Stimulated activated CD4-positive, alpha-beta T cell treated with anti-CD3 and anti-CD28 coated beads, Interleukin-2, amount 100 ng/mL, for 24 hours (primary cell): Measurements from ENCODE around the gene TNFAIP3.

Experiments used
- DNase-seq, 2 donors: peaks; one replicate each; pipeline ENCODE4 v3.0.0-alpha.2; 2020

Gene TNFAIP3

GRCh38 chr6:137866200-137866913, 702 bp upstream of the TNFAIP3 start:
- DNase-seq: no peak

GRCh38 chr6:137867685-137868509, 838 bp downstream of the TNFAIP3 start:
- DNase-seq: peak in 1 of 2 donors; percentile 53

DNA sequence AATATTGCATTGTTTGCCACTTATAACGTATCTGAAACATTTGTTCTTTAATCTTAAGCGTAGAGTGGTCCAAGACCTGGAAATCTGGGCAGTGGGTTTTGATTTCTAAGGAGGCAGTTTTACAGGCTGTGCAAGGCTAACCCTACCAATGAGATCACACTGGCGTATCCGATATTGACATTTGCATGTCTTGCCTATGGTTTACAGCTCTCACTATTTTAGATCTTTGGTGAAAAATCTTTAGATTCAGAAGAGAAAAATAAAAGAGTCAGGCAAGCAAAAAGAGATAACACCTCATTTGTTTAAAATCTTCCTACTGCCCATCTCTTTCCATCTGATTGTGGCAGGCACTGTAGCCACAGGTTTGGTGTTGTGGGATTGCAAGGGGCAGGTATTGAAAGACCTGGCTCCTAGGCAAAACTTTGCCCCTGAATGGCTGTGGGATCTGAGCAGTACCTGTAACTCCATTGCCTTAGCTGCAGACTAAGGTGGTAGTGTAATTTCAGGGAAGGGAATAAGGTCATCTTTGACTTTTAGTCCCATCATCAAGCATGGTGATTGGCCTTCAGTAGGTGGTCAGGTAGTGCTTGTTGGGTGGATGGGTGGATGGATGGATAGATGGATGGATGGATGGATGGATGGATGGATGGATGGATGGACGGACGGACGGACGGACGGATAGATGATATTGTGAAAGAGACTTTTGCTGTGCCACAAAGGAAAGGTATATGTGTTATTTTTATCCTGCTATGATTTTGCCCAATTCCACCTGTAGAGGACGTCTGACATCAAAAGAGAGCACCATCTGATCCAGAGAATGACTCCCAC, 1.9 kb downstream of the TNFAIP3 start:
- no peak for DNase-seq

GRCh38 chr6:137869549-137870307, 2.7 kb downstream of the TNFAIP3 start:
- no peak for DNase-seq

GRCh38 chr6:137870308-137870644, 3.2 kb downstream of the TNFAIP3 start:
- DNase-seq: no peak

DNA sequence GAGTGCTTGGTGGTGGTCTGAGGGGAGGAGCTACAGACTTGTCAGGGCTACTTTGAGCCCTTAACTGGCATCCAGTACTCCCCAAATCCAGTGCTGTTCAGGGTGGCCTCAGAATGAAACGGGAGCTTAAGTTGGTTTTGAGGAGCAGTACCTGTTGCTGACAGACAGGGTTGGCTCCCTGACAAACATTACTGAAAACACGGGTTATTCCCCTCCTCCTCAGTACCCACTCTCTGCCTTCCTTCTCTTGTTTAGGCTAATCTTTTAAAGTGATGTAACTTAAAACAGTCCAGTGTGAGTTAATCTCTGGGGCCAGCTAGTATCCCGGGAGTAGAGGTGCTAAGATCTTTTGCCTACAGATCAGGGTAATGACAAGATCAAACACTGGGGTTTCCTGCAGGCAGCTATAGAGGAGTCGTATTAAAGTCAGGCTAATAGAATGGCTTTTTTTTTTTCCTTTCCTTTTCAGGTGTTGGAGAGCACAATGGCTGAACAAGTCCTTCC, 3.7 kb downstream of the TNFAIP3 start:
- peak in 1 of 2 donors; percentile 61 for DNase-seq

GRCh38 chr6:137871291-137871690, 4.2 kb downstream of the TNFAIP3 start:
- DNase-seq: no peak

DNA sequence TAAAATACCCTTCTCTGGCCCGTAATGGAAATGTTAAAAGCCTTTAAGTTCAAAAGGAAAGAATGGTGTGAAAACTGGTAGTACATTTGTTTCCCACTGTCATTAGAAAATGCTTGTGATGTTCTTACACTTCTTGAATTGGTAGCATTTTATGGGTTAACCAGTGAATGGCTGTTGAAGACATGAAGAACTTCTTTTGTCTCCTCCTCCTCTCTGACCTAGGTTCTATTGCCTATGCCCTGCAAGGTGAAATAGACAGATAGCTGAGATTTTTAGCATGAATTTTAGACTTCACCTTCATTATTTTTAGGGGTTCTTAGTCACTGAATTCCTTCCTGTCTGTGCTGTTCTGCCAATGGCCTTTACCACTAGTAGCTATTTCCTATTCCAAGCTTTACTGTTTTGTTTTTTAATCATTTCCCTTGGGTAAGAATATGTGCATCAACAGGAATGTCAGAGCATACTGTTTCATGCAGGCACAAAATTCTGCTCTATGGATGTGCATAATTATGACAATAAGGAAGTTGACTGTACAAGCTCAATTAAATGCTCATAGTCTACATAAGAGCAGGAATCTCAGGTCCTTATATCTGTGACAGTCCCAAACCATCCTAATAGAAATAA, 4.9 kb downstream of the TNFAIP3 start:
- no peak for DNase-seq

DNA sequence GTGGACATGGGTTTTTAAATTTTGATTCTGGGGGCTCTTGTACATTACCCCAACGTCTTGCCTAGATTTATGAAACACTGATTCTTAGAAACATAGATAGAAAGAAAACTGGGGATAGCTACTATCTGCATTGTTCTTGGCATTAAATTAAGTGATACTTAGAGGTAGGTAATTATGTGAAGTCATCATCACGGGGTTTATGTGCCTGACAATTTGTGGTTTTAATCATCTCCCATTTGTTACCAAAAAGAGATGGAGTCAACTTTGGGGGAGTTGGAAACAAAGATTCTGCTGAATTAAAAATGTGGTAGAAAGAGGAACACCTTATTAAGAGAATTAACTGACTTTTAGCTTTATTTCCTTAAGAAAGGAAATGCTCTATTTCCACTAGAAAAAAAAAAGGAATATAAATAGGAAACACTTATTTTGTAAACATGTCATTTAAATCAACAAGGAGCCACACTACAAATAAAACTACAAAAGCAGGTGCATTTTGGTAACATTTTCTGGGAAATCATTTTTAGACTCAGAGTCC, 5.6 kb downstream of the TNFAIP3 start:
- DNase-seq: no peak

GRCh38 chr6:137873273-137873762, 6.3 kb downstream of the TNFAIP3 start:
- DNase-seq: peak; percentile 83 to 90

GRCh38 chr6:137874204-137875057, 7.4 kb downstream of the TNFAIP3 start:
- DNase-seq: no peak

GRCh38 chr6:137875058-137875520, 8.0 kb downstream of the TNFAIP3 start:
- DNase-seq: no peak

- DNase-seq: no peak
Observed at GRCh38 chr6:137875606-137876005, 8.5 kb downstream of the TNFAIP3 start.

DNA sequence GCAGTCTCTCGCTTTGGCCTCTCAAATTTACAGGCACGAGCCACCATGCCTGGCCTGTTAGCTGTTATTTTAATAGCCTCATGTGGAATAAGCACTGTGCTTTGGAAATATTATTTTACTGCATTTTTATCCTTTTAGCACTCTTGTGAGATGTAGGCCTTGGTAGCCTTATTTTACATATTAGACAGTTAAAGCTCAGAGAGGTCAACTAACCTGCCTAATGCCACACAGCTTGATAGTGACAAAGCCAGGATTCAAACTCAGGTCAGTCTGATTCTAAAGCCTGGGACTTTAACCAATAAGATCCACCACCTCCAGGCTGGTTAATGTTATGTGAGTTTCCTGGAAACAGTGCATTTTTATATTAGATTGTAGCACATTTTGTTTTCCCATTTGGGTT, 9.5 kb downstream of the TNFAIP3 start:
- DNase-seq: no peak

DNA sequence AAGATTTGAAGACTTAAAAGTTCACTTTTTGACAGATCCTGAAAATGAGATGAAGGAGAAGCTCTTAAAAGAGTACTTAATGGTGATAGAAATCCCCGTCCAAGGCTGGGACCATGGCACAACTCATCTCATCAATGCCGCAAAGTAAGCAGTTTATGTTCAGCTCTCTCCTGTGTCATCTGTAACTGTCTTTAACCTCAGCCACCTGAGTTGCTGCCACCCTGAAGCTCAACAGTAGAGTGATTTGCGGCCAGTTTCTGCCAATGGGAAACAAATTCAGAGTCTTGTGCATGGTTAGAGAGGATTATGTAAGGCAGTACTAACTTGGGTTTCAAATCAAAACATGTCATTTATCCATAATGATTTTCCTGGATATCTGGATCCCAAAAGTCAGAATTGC, 10.1 kb downstream of the TNFAIP3 start:
- no peak for DNase-seq

DNA sequence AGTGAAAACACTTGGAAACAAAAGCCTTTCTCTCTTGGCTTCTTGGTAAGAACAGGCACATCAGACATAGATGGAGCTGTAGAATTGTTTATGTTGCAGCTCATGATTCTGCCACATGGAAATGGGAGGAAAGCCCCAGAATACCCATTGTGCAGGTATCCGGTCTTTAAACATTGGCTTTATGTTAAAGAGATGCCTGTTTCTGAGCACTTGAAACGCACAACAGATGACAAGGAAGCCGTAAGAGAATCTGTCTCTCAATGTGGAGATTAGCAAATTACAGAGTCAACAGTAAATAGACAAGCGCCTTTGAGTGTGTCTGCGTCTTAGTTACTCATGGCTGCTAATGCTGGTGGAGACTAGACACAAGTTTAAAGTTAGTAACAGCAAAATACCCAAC, 10.5 kb downstream of the TNFAIP3 start:
- no peak for DNase-seq

DNA sequence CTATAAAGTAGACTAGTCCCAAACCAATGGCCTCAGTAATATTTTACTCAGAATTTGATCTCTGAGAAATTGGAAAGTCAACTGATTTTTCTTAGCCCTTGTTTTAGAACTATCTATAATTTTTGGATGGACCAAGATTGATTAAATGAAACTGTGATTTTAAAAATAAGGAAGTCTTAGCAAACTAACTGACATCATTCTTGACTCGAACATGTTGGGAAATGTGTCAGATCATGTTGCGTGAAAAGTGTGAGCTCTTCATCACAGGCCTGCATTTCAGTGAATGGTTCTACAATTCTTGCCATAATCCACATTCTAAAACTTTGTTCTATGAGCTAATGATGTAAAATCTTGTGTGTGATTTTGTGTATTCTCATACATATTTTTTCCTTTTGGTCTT, 11.0 kb downstream of the TNFAIP3 start:
- no peak for DNase-seq

DNA sequence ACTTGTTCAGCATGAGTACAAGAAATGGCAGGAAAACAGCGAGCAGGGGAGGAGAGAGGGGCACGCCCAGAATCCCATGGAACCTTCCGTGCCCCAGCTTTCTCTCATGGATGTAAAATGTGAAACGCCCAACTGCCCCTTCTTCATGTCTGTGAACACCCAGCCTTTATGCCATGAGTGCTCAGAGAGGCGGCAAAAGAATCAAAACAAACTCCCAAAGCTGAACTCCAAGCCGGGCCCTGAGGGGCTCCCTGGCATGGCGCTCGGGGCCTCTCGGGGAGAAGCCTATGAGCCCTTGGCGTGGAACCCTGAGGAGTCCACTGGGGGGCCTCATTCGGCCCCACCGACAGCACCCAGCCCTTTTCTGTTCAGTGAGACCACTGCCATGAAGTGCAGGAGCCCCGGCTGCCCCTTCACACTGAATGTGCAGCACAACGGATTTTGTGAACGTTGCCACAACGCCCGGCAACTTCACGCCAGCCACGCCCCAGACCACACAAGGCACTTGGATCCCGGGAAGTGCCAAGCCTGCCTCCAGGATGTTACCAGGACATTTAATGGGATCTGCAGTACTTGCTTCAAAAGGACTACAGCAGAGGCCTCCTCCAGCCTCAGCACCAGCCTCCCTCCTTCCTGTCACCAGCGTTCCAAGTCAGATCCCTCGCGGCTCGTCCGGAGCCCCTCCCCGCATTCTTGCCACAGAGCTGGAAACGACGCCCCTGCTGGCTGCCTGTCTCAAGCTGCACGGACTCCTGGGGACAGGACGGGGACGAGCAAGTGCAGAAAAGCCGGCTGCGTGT, 11.6 kb downstream of the TNFAIP3 start:
- no peak for DNase-seq

GRCh38 chr6:137879299-137879698, 12.2 kb downstream of the TNFAIP3 start:
- no peak for DNase-seq
